ENCODE results near the gene C1orf21. TPM values are rescaled to one million over a fixed set of nuclear protein-coding genes. Genes with fewer than 3 reads are reported as not detected.

C1orf21 gene
- total RNA-seq, 1 experiment from 2014 or later: 0.15 TPM

- in situ Hi-C loops (cut with HindIII; ENCODE audit: low pct_unique_long_range_greater_than_20kb, low sequenced_read_pairs): no loop called here
- BruUV-seq (replicated peaks): no TSS peak
- Histone ChIP-seq H3K27ac (ENCODE audit: low read length) (no peak overlapping the region), H3K4me3 (ENCODE audit: low read depth in 2 of 2, low read length in 2 of 2) (no peak overlapping the region), H3K9me3 (ENCODE audit: control insufficient read depth, insufficient read depth, low read depth, low read length) (no peaks in the 10 kb centered on the region), H3K4me1 (ENCODE audit: control insufficient read depth, insufficient read depth, low read length) (no peaks in the 10 kb centered on the region), H3K36me3 (ENCODE audit: control insufficient read depth, insufficient read depth, low read length) (no peaks in the 10 kb centered on the region), H3K27me3 (ENCODE audit: control insufficient read depth, insufficient read depth, low read length) (no peaks in the 10 kb centered on the region)
- ChIA-PET CTCF (no interaction called here), POLR2A (no interaction called here)
- TF ChIP-seq TCF7L2 (IDR thresholded peaks at IDR 0.05; ENCODE audit: low read depth, low read length): no peak
- no peak for TF ChIP-seq CTCF (IDR thresholded peaks at IDR 0.05)
- no peak for TF ChIP-seq POLR2AphosphoS5 (IDR thresholded peaks at IDR 0.05; ENCODE audit: low read depth, low read length)
- no peak for TF ChIP-seq REST (IDR thresholded peaks at IDR 0.05; ENCODE audit: insufficient read depth in 1 of 2, low read depth in 2 of 2, low read length in 1 of 2)
- no peak for TF ChIP-seq SIN3A (IDR thresholded peaks at IDR 0.05; ENCODE audit: borderline replicate concordance, insufficient read depth, low read depth, low read length)
- intact Hi-C loops (cut with micrococcal nuclease; ENCODE audit: unreplicated experiment): no loop called here
- no peak for ATAC-seq
- DNase-seq (ENCODE audit: low read depth, low spot score): no peak
Observed at GRCh38 chr1:184447651-184448185, 60.9 kb downstream of the C1orf21 start.

GRCh38 chr1:184449916-184450315 lies 63.1 kb downstream of the C1orf21 start:
- ATAC-seq: no peak
- H3K27ac ChIP-seq (ENCODE audit: low read length): no peak overlapping the region
- H3K4me3 ChIP-seq (ENCODE audit: low read depth in 2 of 2, low read length in 2 of 2): no peak overlapping the region
- ChIA-PET POLR2A (no interaction called here), CTCF (no interaction called here)
- no TSS peak for BruUV-seq (replicated peaks)
- in situ Hi-C loops (cut with HindIII; ENCODE audit: low pct_unique_long_range_greater_than_20kb, low sequenced_read_pairs): no loop called here
- H3K36me3 ChIP-seq (ENCODE audit: control insufficient read depth, insufficient read depth, low read length): no peaks in the 10 kb centered on the region
- intact Hi-C loops (cut with micrococcal nuclease; ENCODE audit: unreplicated experiment): no loop called here
- no peaks in the 10 kb centered on the region for H3K4me1 ChIP-seq (ENCODE audit: control insufficient read depth, insufficient read depth, low read length)
- DNase-seq (ENCODE audit: low read depth, low spot score): no peak
- no peaks in the 10 kb centered on the region for H3K9me3 ChIP-seq (ENCODE audit: control insufficient read depth, insufficient read depth, low read depth, low read length)
- TF ChIP-seq POLR2AphosphoS5 (IDR thresholded peaks at IDR 0.05; ENCODE audit: low read depth, low read length) (no peak), CTCF (IDR thresholded peaks at IDR 0.05) (no peak), TCF7L2 (IDR thresholded peaks at IDR 0.05; ENCODE audit: low read depth, low read length) (no peak), REST (IDR thresholded peaks at IDR 0.05; ENCODE audit: insufficient read depth in 1 of 2, low read depth in 2 of 2, low read length in 1 of 2) (no peak), SIN3A (IDR thresholded peaks at IDR 0.05; ENCODE audit: borderline replicate concordance, insufficient read depth, low read depth, low read length) (no peak)
- no peaks in the 10 kb centered on the region for H3K27me3 ChIP-seq (ENCODE audit: control insufficient read depth, insufficient read depth, low read length)

Data from Panc1 (cell line).